CD4-positive, alpha-beta T cell (primary cell): Measurements from ENCODE around the gene SLPI. TPM values are rescaled to one million over a fixed set of nuclear protein-coding genes. Genes with fewer than 3 reads are reported as not detected.

Source experiments
- ATAC-seq: fragments of 200-7000 bp; cut with Tn5 transposase; one replicate; pipeline ENCODE4 v1.10.0; 2022; ENCODE audit warnings: mild to moderate bottlenecking; ENCODE audit not compliant: poor library complexity
- CTCF ChIA-PET: fragments of 350-600 bp; sonication (Branson Sonifier 250); formaldehyde crosslinking; loops from one replicate; lab custom pipeline; 2021; ENCODE audit warnings: antibody characterized with exemption, inconsistent platforms; lab: Charles Lee
- POLR2A ChIA-PET: fragments of 350-600 bp; sonication (Branson Sonifier 250); formaldehyde crosslinking; loops from one replicate; lab custom pipeline; 2021; ENCODE audit warnings: antibody characterized with exemption, inconsistent platforms; lab: Charles Lee
- DNase-seq, 14 experiments: peaks; one replicate each; pipeline ENCODE4 v3.0.0-alpha.2; 2013 to 2020; ENCODE audit warnings: mixed read lengths in 2 of 14
- H3K27ac ChIP-seq, 2 donors: one replicate each; pipeline versions ENCODE4 v1.5.1 to v1.7.0; 2013; ENCODE audit warnings: low read length in 2 of 2, low read depth in 1 of 2, mild to moderate bottlenecking in 1 of 2
- H3K27me3 ChIP-seq, 2 experiments: 1 replicate in 1 of 2; 2 replicates in 1 of 2; pipeline versions ENCODE4 v1.6.1 to v1.7.0; 2013; ENCODE audit warnings: low read length in 2 of 2, control low read depth in 1 of 2, mild to moderate bottlenecking in 1 of 2, moderate library complexity in 1 of 2; ENCODE audit not compliant: insufficient read depth in 2 of 2, control insufficient read depth in 1 of 2
- H3K36me3 ChIP-seq: one replicate; pipeline ENCODE4 v1.6.1; 2013; ENCODE audit warnings: low read length, control low read depth; ENCODE audit not compliant: insufficient read depth
- H3K4me1 ChIP-seq: one replicate; pipeline ENCODE4 v1.6.1; 2013; ENCODE audit warnings: low read length, control low read depth; ENCODE audit not compliant: insufficient read depth
- H3K4me3 ChIP-seq: one replicate; pipeline ENCODE4 v1.5.1; 2013; ENCODE audit warnings: mild to moderate bottlenecking, low read length, moderate library complexity
- H3K9me3 ChIP-seq, 2 experiments: 1 replicate in 1 of 2; 2 replicates in 1 of 2; pipeline versions ENCODE4 v1.6.1 to v1.7.0; 2013; ENCODE audit warnings: low read length in 2 of 2, mild to moderate bottlenecking in 2 of 2, control low read depth in 1 of 2, moderate library complexity in 1 of 2; ENCODE audit not compliant: control insufficient read depth in 1 of 2, insufficient read depth in 1 of 2
- H3K27ac Mint-ChIP-seq: one replicate; pipeline ENCODE4 v1.8.0; 2020; ENCODE audit warnings: mixed read lengths
- H3K27me3 Mint-ChIP-seq: one replicate; pipeline ENCODE4 v1.8.0; 2021; ENCODE audit warnings: mixed read lengths
- H3K36me3 Mint-ChIP-seq: one replicate; pipeline ENCODE4 v1.8.0; 2021; ENCODE audit warnings: low read depth, mixed read lengths
- H3K4me1 Mint-ChIP-seq: one replicate; pipeline ENCODE4 v1.8.0; 2021; ENCODE audit warnings: low read depth, mixed read lengths
- H3K4me3 Mint-ChIP-seq: one replicate; pipeline ENCODE4 v1.8.0; 2020; ENCODE audit warnings: mild to moderate bottlenecking, mixed read lengths
- H3K9me3 Mint-ChIP-seq: one replicate; pipeline ENCODE4 v1.8.0; 2020; ENCODE audit warnings: mixed read lengths
- CTCF ChIP-seq: fragments of 200-600 bp; IDR thresholded peaks from one replicate; pipeline ENCODE4 v1.8.0; 2022; ENCODE audit warnings: antibody characterized with exemption, mild to moderate bottlenecking
- intact Hi-C, 2 experiments: fragments of 100-400 bp; cut with DNase I in 1 of 2; cut with micrococcal nuclease in 1 of 2; formaldehyde crosslinking; loops; one replicate each; pipeline versions ENCODE4 v1.15.1 to v1.9.0; 2023 to 2025; cut with DNase I, micrococcal nuclease
- total RNA-seq, 174 experiments: library from RNA in 2 of 174; stranded (reverse) in 2 of 174; gene quantifications; one replicate each; pipeline ENCODE4 v1.2.3 and lab custom pipeline; 2021 to 2026

The SLPI gene
- total RNA-seq, 2 experiments from 2014 or later, result not detected

GRCh38 chr20:45263556-45264266, 9.3 kb upstream of the SLPI start:
- no peak for TF ChIP-seq CTCF
- no peaks in the 10 kb centered on the region for H3K9me3 ChIP-seq
- H3K36me3 Mint-ChIP-seq, result no peaks in the 10 kb centered on the region
- intact Hi-C loops, result no loop called here
- H3K27me3 ChIP-seq, result peaks cover 8 to 9% of the 10 kb centered on the region in 2 experiments
- H3K27me3 Mint-ChIP-seq, result peaks cover 55% of the 10 kb centered on the region
- no peak overlapping the region for H3K4me3 Mint-ChIP-seq
- POLR2A ChIA-PET, result no interaction called here
- no peak overlapping the region for H3K27ac ChIP-seq
- no peaks in the 10 kb centered on the region for H3K9me3 Mint-ChIP-seq
- CTCF ChIA-PET, result no interaction called here
- ATAC-seq (no peak), DNase-seq (no peak)
- H3K4me1 ChIP-seq, result no peaks in the 10 kb centered on the region
- H3K4me3 ChIP-seq, result no peak overlapping the region
- H3K27ac Mint-ChIP-seq, result no peak overlapping the region
- no peaks in the 10 kb centered on the region for H3K36me3 ChIP-seq
- no peaks in the 10 kb centered on the region for H3K4me1 Mint-ChIP-seq

DNA sequence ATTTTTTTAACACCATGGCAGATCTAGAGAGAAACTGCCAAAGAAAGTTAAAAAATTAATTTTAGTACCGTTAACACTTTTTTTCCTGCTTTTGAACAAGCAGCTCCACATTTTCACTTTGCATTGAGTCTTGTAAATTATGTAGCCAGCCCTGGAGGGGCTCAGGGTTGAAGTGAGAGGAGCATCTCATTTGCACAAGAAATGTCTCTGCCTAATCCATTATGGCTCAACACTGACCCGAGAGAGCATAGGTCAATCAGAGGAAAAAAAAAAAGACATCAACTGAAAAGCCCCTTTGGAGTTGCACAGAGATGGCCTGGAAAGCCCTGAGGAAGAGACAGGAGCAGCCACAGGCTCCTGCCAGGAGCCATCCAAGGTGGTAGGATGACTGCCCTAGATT, 4.3 kb upstream of the SLPI start:
- H3K36me3 Mint-ChIP-seq, result no peaks in the 10 kb centered on the region
- ATAC-seq (no peak), DNase-seq (no peak)
- peaks cover 36% of the 10 kb centered on the region for H3K27me3 Mint-ChIP-seq
- no peaks in the 10 kb centered on the region for H3K4me1 Mint-ChIP-seq
- TF ChIP-seq CTCF, result no peak
- intact Hi-C loops, result no loop called here
- Histone ChIP-seq H3K4me1 (no peaks in the 10 kb centered on the region), H3K9me3 (no peaks in the 10 kb centered on the region), H3K36me3 (no peaks in the 10 kb centered on the region), H3K27me3 (peaks cover 13 to 14% of the 10 kb centered on the region in 2 experiments), H3K4me3 (no peak overlapping the region), H3K27ac (no peak overlapping the region)
- no peak overlapping the region for H3K4me3 Mint-ChIP-seq
- ChIA-PET POLR2A (no interaction called here), CTCF (no interaction called here)
- no peak overlapping the region for H3K27ac Mint-ChIP-seq
- H3K9me3 Mint-ChIP-seq, result no peaks in the 10 kb centered on the region

GRCh38 chr20:45258259-45258658, 3.9 kb upstream of the SLPI start:
- no peak overlapping the region for H3K27ac Mint-ChIP-seq
- H3K4me1 ChIP-seq, result no peaks in the 10 kb centered on the region
- H3K36me3 Mint-ChIP-seq, result no peaks in the 10 kb centered on the region
- no peaks in the 10 kb centered on the region for H3K36me3 ChIP-seq
- H3K4me3 ChIP-seq, result no peak overlapping the region
- DNase-seq, result no peak
- no peak for ATAC-seq
- peaks cover 40% of the 10 kb centered on the region for H3K27me3 Mint-ChIP-seq
- intact Hi-C loops, result no loop called here
- no peak overlapping the region for H3K27ac ChIP-seq
- ChIA-PET POLR2A (no interaction called here), CTCF (no interaction called here)
- no peak overlapping the region for H3K4me3 Mint-ChIP-seq
- H3K9me3 ChIP-seq, result no peaks in the 10 kb centered on the region
- TF ChIP-seq CTCF, result no peak
- H3K9me3 Mint-ChIP-seq, result no peaks in the 10 kb centered on the region
- peaks cover 17 to 18% of the 10 kb centered on the region in 2 experiments for H3K27me3 ChIP-seq
- no peaks in the 10 kb centered on the region for H3K4me1 Mint-ChIP-seq
